Cerebellar cortex (tissue), 1 donor: Measurements from ENCODE around the gene PTK7.
A peak's percentile ranks its signal among the peaks of the same experiment; 100 is the strongest.

Experiments
- DNase-seq: peaks from one replicate; pipeline ENCODE4 v3.0.0-alpha.2; 2015; ENCODE audit warnings: low spot score

PTK7 gene

GRCh38 chr6:43086022-43086658, 10.0 kb downstream of the PTK7 start:
- no peak for DNase-seq

GRCh38 chr6:43088654-43089056, 12.5 kb downstream of the PTK7 start:
- DNase-seq = no peak

- no peak for DNase-seq
Observed at GRCh38 chr6:43089467-43089866, 13.4 kb downstream of the PTK7 start.

GRCh38 chr6:43089874-43090558, 13.9 kb downstream of the PTK7 start:
- DNase-seq = peak; percentile 40

- peak; percentile 50 for DNase-seq
Observed at GRCh38 chr6:43090559-43090956, 14.4 kb downstream of the PTK7 start.

- DNase-seq = no peak
Observed at GRCh38 chr6:43091020-43091419, 14.9 kb downstream of the PTK7 start.

- DNase-seq = no peak
Observed at GRCh38 chr6:43091436-43091991, 15.4 kb downstream of the PTK7 start.

- DNase-seq = no peak
Observed at GRCh38 chr6:43092635-43093034, 16.5 kb downstream of the PTK7 start.

- peak; percentile 75 for DNase-seq
Observed at GRCh38 chr6:43093436-43094289, 17.5 kb downstream of the PTK7 start.

- no peak for DNase-seq
Observed at GRCh38 chr6:43095939-43096338, 19.8 kb downstream of the PTK7 start.

- DNase-seq = no peak
Observed at GRCh38 chr6:43096451-43097097, 20.5 kb downstream of the PTK7 start.

GRCh38 chr6:43097098-43097489, 21.0 kb downstream of the PTK7 start:
- no peak for DNase-seq

- no peak for DNase-seq
Observed at GRCh38 chr6:43097502-43097901, 21.4 kb downstream of the PTK7 start.

- DNase-seq = no peak
Observed at GRCh38 chr6:43101497-43101896, 25.4 kb downstream of the PTK7 start.

GRCh38 chr6:43103253-43103876, 27.3 kb downstream of the PTK7 start:
- no peak for DNase-seq

- no peak for DNase-seq
Observed at GRCh38 chr6:43105538-43106222, 29.6 kb downstream of the PTK7 start.

GRCh38 chr6:43107344-43108062, 31.4 kb downstream of the PTK7 start:
- no peak for DNase-seq

GRCh38 chr6:43113431-43114260, 37.5 kb downstream of the PTK7 start:
- no peak for DNase-seq

- DNase-seq = no peak
Observed at GRCh38 chr6:43115365-43115764, 39.3 kb downstream of the PTK7 start.
